ENCODE data around the gene IL31RA.

Gene IL31RA

DNA sequence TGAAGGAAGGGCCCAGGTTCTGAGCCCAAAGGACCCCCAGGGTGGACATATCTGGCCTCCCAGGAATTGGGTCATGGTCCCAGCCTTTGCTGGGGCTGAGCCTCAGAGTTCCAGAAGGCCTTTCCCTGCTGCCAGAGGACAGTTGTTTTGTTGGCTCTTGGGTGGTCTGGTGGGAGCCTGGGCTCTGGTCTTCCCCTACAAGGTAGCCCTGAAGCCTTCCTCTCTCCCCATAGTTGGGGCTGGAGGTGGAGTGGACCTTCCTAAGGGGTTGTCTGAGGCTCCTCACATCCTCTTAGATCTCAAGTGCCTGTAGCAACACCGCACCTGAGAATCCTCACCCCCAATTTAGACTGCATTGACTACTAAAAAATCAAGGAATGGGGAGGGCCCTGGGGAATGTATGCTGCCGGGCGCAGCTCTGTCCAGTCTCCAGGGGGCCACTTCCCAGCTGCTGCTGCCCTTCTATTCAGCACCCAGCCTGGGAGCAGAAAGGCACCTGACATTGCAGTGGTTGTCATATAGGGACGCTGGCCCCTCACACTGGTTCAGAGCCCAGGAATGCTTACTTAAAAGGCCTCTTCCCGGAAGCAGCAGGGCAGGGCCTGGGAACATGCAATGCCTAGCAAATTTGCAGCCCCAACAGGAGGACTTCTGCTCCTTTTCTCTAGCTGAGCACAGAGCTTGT is 66.4 kb downstream of the IL31RA start:
- DNase-seq (no peak), ATAC-seq (ENCODE audit: insufficient read depth, low read depth) (no peak)
- no peaks in the 10 kb centered on the region for H3K9me3 ChIP-seq (ENCODE audit: insufficient read depth, low read length, severe bottlenecking)
- H4K20me1 ChIP-seq (ENCODE audit: insufficient read depth, low read length) = no peaks in the 10 kb centered on the region
- no peak overlapping the region for H3K4me2 ChIP-seq (ENCODE audit: insufficient read depth, low read length)
- H3K27ac ChIP-seq (ENCODE audit: low read length) = no peak overlapping the region
- no peaks in the 10 kb centered on the region for H3K36me3 ChIP-seq (ENCODE audit: insufficient read depth, low read length)
- H3K27me3 ChIP-seq (ENCODE audit: insufficient read depth, low read length, poor library complexity) = no peaks in the 10 kb centered on the region
- H2AFZ ChIP-seq (ENCODE audit: low read depth, low read length) = no peak overlapping the region
- no peaks in the 10 kb centered on the region for H3K79me2 ChIP-seq (ENCODE audit: insufficient read depth, low read length)
- no peak for TF ChIP-seq EZH2 (IDR thresholded peaks at IDR 0.05; ENCODE audit: borderline replicate concordance, low read depth, low read length, severe bottlenecking)
- no peaks in the 10 kb centered on the region for H3K4me1 ChIP-seq (ENCODE audit: insufficient read depth, low read length)
- H3K9ac ChIP-seq (ENCODE audit: low read depth, low read length) = no peak overlapping the region
- H3K4me3 ChIP-seq (ENCODE audit: low read depth in 1 of 2, low read length in 2 of 2) = no peak overlapping the region

DNA sequence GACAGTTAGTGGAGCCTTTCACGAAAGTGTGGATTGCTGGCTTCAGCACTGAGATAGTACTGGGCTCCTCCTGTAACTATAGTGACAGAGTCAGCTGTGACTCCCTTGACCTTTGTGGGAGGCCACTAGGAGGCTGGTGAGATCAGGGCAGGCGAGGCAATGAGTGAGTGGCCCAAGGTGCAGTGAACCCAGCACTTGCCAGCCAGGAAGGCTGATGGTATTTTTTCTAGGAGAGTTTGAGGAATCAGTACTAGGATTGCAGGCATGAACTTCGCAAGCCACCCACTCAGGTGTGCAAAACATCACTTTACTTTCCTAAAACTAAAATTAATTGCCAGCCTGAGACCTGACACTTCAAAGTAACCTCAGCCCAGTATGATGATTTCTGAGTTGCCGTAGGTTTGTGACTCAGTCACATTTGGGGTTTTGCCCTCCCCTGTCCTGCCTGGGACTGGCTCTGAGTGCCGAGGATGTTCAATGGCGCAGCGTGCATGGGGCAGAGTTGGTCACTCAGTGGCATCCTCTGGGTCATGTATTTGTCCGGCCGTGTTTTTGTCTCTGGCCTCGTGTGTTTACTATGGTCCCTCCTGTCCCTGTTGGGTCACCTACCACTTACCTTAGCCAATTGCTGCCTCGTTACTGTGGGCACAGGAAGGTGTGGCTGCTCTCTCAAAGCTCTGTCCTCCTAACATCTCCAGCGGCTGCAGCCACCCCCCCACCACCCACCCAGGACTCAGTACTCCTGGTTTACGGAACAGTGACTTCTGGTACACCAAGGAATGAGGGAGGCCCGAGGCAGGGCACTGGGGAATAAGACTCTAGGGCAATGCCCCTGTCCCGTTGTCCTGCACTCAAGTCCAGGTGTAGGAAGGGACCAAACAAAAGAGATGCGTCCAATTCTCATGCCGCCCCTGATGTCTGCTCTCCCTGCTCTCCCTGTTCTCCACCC is 67.2 kb downstream of the IL31RA start:
- ATAC-seq (ENCODE audit: insufficient read depth, low read depth) (no peak), DNase-seq (no peak)
- no peaks in the 10 kb centered on the region for H4K20me1 ChIP-seq (ENCODE audit: insufficient read depth, low read length)
- TF ChIP-seq, protein P1, sequence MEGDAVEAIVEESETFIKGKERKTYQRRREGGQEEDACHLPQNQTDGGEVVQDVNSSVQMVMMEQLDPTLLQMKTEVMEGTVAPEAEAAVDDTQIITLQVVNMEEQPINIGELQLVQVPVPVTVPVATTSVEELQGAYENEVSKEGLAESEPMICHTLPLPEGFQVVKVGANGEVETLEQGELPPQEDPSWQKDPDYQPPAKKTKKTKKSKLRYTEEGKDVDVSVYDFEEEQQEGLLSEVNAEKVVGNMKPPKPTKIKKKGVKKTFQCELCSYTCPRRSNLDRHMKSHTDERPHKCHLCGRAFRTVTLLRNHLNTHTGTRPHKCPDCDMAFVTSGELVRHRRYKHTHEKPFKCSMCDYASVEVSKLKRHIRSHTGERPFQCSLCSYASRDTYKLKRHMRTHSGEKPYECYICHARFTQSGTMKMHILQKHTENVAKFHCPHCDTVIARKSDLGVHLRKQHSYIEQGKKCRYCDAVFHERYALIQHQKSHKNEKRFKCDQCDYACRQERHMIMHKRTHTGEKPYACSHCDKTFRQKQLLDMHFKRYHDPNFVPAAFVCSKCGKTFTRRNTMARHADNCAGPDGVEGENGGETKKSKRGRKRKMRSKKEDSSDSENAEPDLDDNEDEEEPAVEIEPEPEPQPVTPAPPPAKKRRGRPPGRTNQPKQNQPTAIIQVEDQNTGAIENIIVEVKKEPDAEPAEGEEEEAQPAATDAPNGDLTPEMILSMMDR (IDR thresholded peaks at IDR 0.05; ENCODE audit: borderline replicate concordance, extremely low read depth, low read length, poor library complexity, severe bottlenecking) = no peak
- TF ChIP-seq EZH2 (IDR thresholded peaks at IDR 0.05; ENCODE audit: borderline replicate concordance, low read depth, low read length, severe bottlenecking) = no peak
- no peaks in the 10 kb centered on the region for H3K9me3 ChIP-seq (ENCODE audit: insufficient read depth, low read length, severe bottlenecking)
- H3K4me1 ChIP-seq (ENCODE audit: insufficient read depth, low read length) = peaks cover 6% of the 10 kb centered on the region
- H3K27me3 ChIP-seq (ENCODE audit: insufficient read depth, low read length, poor library complexity) = peaks cover 3% of the 10 kb centered on the region
- no peak overlapping the region for H3K9ac ChIP-seq (ENCODE audit: low read depth, low read length)
- H3K79me2 ChIP-seq (ENCODE audit: insufficient read depth, low read length) = no peaks in the 10 kb centered on the region
- no peak overlapping the region for H3K4me3 ChIP-seq (ENCODE audit: low read depth in 1 of 2, low read length in 2 of 2)
- H3K36me3 ChIP-seq (ENCODE audit: insufficient read depth, low read length) = no peaks in the 10 kb centered on the region
- no peak overlapping the region for H3K27ac ChIP-seq (ENCODE audit: low read length)
- no peak overlapping the region for H2AFZ ChIP-seq (ENCODE audit: low read depth, low read length)
- no peak overlapping the region for H3K4me2 ChIP-seq (ENCODE audit: insufficient read depth, low read length)

DNA sequence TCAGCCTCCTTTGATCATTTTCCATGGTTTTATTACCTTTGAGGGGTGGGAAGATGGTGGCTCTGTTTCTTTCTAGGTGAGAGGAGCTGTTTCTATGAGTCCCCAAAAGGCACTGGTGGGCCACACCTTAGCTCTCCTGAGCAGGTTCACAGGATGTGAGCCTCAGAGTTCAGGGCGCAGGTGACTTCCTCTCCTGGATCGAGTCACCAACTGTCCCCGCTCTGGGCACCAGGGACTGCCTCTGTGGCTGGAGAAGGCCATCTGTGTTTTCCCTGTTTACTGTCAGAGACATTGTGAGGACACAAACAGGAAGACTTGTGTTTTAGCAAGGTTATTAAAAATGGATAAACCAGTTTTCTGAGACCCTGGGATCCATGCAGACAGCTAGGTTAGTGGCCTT is 68.5 kb downstream of the IL31RA start:
- ATAC-seq (ENCODE audit: insufficient read depth, low read depth) = no peak
- peaks cover 13% of the 10 kb centered on the region for H3K4me1 ChIP-seq (ENCODE audit: insufficient read depth, low read length)
- no peak overlapping the region for H3K9ac ChIP-seq (ENCODE audit: low read depth, low read length)

More for the DNA sequence above, 68.5 kb downstream of the IL31RA start:
- H4K20me1 ChIP-seq (ENCODE audit: insufficient read depth, low read length) = no peaks in the 10 kb centered on the region
- TF ChIP-seq, protein P1 (IDR thresholded peaks at IDR 0.05; ENCODE audit: borderline replicate concordance, extremely low read depth, low read length, poor library complexity, severe bottlenecking) = no peak
- TF ChIP-seq EZH2 (IDR thresholded peaks at IDR 0.05; ENCODE audit: borderline replicate concordance, low read depth, low read length, severe bottlenecking) = no peak
- H3K79me2 ChIP-seq (ENCODE audit: insufficient read depth, low read length) = no peaks in the 10 kb centered on the region
- H3K9me3 ChIP-seq (ENCODE audit: insufficient read depth, low read length, severe bottlenecking) = no peaks in the 10 kb centered on the region
- H2AFZ ChIP-seq (ENCODE audit: low read depth, low read length) = no peak overlapping the region
- DNase-seq = no peak
- H3K4me3 ChIP-seq (ENCODE audit: low read depth in 1 of 2, low read length in 2 of 2) = no peak overlapping the region
- no peak overlapping the region for H3K4me2 ChIP-seq (ENCODE audit: insufficient read depth, low read length)
- H3K27ac ChIP-seq (ENCODE audit: low read length) = no peak overlapping the region
- H3K27me3 ChIP-seq (ENCODE audit: insufficient read depth, low read length, poor library complexity) = peaks cover 7% of the 10 kb centered on the region
- no peaks in the 10 kb centered on the region for H3K36me3 ChIP-seq (ENCODE audit: insufficient read depth, low read length)

All from DND-41 (cell line).